Immature natural killer cell (primary cell): ENCODE measurements around the gene PRDM16. TPM values are rescaled to one million over a fixed set of nuclear protein-coding genes. Genes with fewer than 3 reads are reported as not detected.

Source experiments
- DNase-seq, 3 donors: peaks; one replicate each; pipeline ENCODE4 v3.0.0; 2022; ENCODE audit warnings: mixed read lengths in 1 of 3
- H3K27ac Mint-ChIP-seq, 6 donors: one replicate each; pipeline ENCODE4 v1.8.0; 2020; ENCODE audit warnings: mixed read lengths in 6 of 6, mild to moderate bottlenecking in 5 of 6, inconsistent platforms in 4 of 6, moderate library complexity in 3 of 6
- H3K27me3 Mint-ChIP-seq, 3 donors: one replicate each; pipeline ENCODE4 v1.8.0; 2020 to 2021; ENCODE audit warnings: low read depth in 3 of 3, mild to moderate bottlenecking in 3 of 3, mixed read lengths in 3 of 3, moderate library complexity in 3 of 3, inconsistent platforms in 1 of 3
- H3K36me3 Mint-ChIP-seq, 3 donors: one replicate each; pipeline ENCODE4 v1.8.0; 2020; ENCODE audit warnings: mixed read lengths in 3 of 3, inconsistent platforms in 2 of 3, mild to moderate bottlenecking in 2 of 3
- H3K4me1 Mint-ChIP-seq, 2 donors: one replicate each; pipeline ENCODE4 v1.8.0; 2020; ENCODE audit warnings: inconsistent platforms in 2 of 2, mild to moderate bottlenecking in 2 of 2, mixed read lengths in 2 of 2, moderate library complexity in 1 of 2
- H3K4me3 Mint-ChIP-seq, 5 donors: one replicate each; pipeline ENCODE4 v1.8.0; 2020; ENCODE audit warnings: mild to moderate bottlenecking in 5 of 5, mixed read lengths in 5 of 5, inconsistent platforms in 3 of 5, moderate library complexity in 3 of 5
- H3K9me3 Mint-ChIP-seq, 6 donors: one replicate each; pipeline ENCODE4 v1.8.0; 2020; ENCODE audit warnings: mild to moderate bottlenecking in 6 of 6, mixed read lengths in 6 of 6, inconsistent platforms in 4 of 6, moderate library complexity in 3 of 6
- polyA plus RNA-seq, 3 donors: library from polyadenylated mRNA; unstranded; fragments of 300-500 nt; fragmentation: Illumina TruSeq; gene quantifications; one replicate each; pipeline ENCODE4 v1.2.3, GENCODE V29; 2021

PRDM16 gene
- polyA plus RNA-seq, 3 donors from 2014 or later = 0.17 to 0.29 (median 0.22) TPM

DNA sequence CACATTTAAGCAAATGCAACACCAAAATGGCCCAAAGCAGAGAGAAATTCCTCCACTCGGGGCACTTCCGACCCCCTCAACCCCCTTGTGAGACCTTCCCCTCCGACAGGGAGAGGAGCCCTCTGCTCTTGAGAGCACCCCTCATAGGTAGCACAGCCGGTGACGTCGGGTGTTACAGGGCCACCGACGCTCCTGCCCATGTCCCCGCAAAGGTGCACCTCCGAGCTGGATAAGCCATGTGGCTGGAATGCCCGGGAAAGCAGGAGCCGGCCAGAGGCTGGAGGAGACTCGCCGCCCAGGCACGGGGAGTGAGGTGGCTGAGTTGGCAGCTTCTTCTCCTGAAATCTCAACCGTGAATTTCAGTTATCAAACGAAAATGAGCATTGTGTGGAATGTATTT lies 318.4 kb downstream of the PRDM16 start:
- DNase-seq = no peak
- H3K4me3 Mint-ChIP-seq = peak overlapping the region in 1 of 5 donors; percentile 49
- H3K36me3 Mint-ChIP-seq = no peaks in the 10 kb centered on the region
- no peaks in the 10 kb centered on the region for H3K9me3 Mint-ChIP-seq
- no peak overlapping the region for H3K27ac Mint-ChIP-seq
- peaks cover 25 to 29% of the 10 kb centered on the region in 2 donors for H3K4me1 Mint-ChIP-seq
- peaks cover 3 to 20% (median 17%) of the 10 kb centered on the region in 3 donors for H3K27me3 Mint-ChIP-seq

DNA sequence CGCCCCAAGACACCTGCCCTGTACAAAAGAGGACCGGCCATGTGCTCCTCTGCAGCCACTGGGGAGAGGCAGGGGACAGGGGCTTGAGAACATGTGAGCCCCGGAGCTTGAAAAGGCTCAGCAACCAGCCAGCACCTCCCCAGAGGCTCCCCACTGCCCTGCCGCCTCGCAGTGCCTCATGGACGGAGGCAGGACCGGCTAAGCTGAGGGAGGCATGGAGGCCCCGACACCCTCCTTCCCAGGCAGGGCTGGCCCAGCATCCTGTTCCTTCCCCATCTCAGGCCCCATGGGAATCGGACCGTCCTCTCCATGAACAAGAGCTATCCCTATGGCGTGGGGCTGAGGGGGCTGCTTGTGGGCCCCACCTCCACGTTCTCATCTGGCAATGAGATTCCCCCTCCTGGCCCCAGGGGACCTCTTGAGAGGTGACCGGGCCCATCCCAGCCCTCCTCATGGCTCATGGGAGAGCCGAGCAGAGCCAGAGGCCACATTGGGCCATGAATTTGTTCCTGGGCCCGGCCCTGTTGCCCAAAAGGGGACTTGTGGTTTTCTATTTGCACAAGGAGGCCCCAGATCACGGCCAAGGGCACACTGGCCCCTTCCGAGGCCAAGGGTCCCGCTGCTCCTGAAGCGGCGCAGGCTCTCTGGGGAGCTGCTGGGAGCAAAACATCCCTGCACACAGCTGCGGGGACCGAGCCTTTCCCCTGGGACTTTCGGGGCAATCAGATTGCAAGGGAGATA lies 320.3 kb downstream of the PRDM16 start:
- Mint-ChIP-seq H3K4me1 (peaks cover 13 to 20% of the 10 kb centered on the region in 2 donors), H3K27me3 (peaks cover 10 to 23% (median 22%) of the 10 kb centered on the region in 3 donors), H3K36me3 (no peaks in the 10 kb centered on the region), H3K4me3 (no peak overlapping the region), H3K27ac (no peak overlapping the region), H3K9me3 (peaks cover 0 to 1% (median 0%) of the 10 kb centered on the region in 6 donors)
- no peak for DNase-seq

DNA sequence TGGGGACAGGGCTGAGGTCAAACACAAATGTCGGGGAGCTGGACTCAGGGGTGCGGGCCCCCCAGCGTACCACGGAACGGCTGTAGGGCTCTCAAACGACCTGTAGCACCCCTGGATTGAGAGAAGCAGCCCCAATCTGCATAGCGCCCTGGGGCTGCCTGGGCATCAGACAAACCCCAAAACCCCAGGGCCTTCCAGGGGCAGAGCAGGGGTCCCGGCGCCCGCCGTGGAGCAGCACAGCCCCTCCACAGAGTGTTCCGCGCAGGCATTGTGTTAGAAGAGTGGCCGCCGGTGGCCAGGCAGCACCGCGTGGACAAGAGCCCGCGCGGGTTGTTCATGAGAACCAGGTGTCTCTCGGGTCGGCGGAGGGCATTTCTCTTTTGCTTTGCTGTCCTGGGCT lies 321.3 kb downstream of the PRDM16 start:
- no peak for DNase-seq
- Mint-ChIP-seq H3K27me3 (peaks cover 14 to 23% (median 23%) of the 10 kb centered on the region in 3 donors), H3K4me3 (no peak overlapping the region), H3K4me1 (peaks cover 4 to 9% of the 10 kb centered on the region in 2 donors), H3K27ac (no peak overlapping the region), H3K36me3 (no peaks in the 10 kb centered on the region), H3K9me3 (peaks cover 0 to 1% (median 0%) of the 10 kb centered on the region in 6 donors)

DNA sequence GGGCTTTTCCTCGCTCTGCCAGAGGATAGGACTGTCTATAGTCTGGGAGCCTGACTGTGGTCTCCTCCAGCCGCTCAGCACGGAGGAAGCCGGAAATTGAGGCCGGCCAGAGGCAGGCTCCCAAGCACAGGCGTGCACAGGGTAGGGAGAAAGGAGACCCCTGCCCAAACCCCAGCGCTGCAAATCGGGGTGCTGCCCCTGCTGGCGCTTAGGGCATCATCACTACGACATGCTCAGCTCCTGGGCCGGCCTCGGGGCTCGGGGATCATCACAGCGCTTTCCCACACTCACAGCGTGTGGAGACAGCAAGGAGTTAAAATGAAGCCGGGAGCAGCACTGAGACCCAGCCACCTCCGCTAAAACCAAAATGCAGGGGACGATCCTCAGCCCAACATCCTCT lies 322.7 kb downstream of the PRDM16 start:
- Mint-ChIP-seq H3K4me3 (no peak overlapping the region), H3K27ac (no peak overlapping the region), H3K9me3 (peaks cover 0 to 1% (median 0%) of the 10 kb centered on the region in 6 donors), H3K4me1 (peaks cover 2 to 9% of the 10 kb centered on the region in 2 donors), H3K27me3 (peaks cover 14 to 33% (median 29%) of the 10 kb centered on the region in 3 donors), H3K36me3 (no peaks in the 10 kb centered on the region)
- no peak for DNase-seq

DNA sequence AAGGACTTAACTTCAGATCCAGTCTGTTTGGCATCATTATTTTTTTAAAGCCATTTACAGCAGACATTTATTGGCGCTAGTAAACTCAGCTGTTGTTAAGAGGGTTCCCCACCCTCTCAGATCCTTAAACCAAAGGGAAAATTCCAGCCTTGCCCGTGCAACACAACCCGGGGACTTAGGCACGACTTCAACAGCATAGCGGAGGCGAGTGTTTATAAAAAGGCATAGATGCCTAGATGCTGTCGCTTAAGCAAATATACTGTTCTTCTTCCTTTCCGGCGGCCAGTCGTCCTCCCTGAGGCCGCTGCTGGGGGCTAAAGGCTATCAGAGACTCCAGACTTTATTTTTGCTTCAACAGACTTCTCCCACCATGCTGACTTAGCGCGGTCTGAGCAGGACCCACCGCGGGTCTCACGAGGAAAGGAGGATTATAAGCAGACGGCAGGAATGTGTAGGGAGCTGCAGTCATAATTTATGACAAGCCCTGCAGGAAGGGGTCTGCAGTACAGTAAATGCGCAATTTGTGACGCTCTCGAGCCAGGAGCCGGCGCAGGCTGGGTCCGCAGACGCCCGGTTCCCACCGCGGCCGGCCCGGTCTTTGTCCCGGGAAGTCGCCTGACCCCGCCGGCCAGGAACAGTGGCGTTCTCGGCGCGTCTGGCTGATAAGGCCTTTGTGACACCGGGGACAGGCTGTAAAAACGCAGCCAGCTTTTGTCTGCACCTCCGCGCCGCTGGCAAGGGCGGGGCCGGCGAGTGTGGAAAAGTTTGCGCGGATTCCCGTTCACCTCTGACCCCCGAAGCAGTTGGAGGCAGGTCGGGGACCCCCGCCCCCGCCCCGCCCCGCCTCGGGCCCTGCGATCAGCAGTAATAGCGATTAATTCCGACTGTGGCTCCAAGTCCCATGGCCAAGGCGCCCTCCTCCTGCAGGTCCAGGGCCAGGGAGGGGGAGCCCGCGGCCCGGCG lies 324.3 kb downstream of the PRDM16 start:
- Mint-ChIP-seq H3K27ac (no peak overlapping the region), H3K27me3 (peaks cover 14 to 30% (median 25%) of the 10 kb centered on the region in 3 donors), H3K36me3 (no peaks in the 10 kb centered on the region), H3K9me3 (peaks cover 0 to 1% (median 0%) of the 10 kb centered on the region in 6 donors), H3K4me1 (peaks cover 2 to 9% of the 10 kb centered on the region in 2 donors), H3K4me3 (peak overlapping the region in 2 of 5 donors; percentile 12 to 54)
- DNase-seq = no peak

DNA sequence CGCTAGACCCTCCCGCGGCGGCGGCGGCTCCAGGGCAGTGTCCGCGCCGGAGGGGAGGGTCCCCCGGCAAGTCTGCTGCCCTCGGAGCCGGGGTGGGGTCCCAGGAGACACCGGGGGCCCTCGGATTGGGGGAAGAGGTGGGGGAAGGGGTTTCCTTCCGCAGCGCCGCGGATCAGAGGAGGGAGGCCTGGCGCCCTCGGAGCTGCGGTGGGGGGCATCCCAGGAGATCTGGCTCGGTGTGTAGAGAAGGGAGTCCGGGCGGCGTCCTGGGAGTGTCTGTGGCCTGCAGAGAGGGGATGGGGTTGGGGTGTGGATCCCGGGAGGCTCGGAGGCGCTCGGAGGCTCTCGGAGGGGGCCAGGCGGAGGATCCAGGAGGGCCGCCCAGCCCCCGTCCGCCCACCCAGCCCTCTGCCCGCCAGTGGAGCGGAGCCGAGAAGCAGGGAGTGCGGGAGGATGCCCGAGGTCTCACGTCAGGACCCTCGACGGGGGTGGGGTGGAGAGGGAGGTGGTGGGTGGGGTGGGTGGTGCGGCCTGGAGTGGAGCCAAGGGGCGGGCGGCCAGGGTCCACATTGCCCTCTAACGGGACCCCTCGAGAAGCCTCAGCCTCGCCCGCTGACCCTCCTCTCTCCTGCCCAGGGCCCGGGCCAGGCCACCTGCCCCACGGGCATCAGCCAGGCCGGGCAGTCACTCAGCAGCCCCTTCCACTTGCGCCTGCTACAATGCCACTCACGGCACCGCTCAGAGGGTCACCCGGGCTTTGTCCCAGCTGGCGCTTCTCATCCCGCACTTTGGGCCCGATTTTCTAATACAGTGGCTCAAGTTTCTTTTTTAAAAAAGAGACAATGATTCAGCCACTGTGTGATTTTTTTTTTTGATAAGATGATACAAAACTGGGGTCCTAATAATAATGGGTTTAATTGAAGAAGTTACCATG lies 325.3 kb downstream of the PRDM16 start:
- H3K4me3 Mint-ChIP-seq = no peak overlapping the region
- peaks cover 0 to 1% (median 0%) of the 10 kb centered on the region in 6 donors for H3K9me3 Mint-ChIP-seq
- H3K4me1 Mint-ChIP-seq = peaks cover 2 to 9% of the 10 kb centered on the region in 2 donors
- no peak for DNase-seq
- no peaks in the 10 kb centered on the region for H3K36me3 Mint-ChIP-seq
- no peak overlapping the region for H3K27ac Mint-ChIP-seq
- H3K27me3 Mint-ChIP-seq = peaks cover 20 to 30% (median 25%) of the 10 kb centered on the region in 3 donors

DNA sequence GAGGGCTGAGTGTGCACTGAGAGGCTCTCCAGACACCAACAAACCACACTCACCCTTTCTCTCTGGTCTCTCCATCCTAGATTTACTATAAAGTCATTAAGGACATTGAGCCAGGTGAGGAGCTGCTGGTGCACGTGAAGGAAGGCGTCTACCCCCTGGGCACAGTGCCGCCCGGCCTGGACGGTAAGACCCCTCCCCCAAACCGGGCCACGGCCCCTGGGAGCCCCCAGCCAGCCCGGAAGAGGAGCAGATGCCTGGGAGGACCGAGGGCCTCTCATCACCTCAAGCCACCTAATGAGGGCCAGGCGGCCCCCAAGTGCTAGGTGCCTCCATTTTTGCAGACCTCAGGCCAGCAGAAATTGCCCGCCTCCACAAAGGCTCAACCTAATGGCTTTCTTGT lies 327.4 kb downstream of the PRDM16 start:
- peaks cover 0 to 1% (median 0%) of the 10 kb centered on the region in 6 donors for H3K9me3 Mint-ChIP-seq
- H3K4me3 Mint-ChIP-seq = no peak overlapping the region
- no peak for DNase-seq
- H3K36me3 Mint-ChIP-seq = no peaks in the 10 kb centered on the region
- peaks cover 2 to 9% of the 10 kb centered on the region in 2 donors for H3K4me1 Mint-ChIP-seq
- peaks cover 17 to 21% (median 20%) of the 10 kb centered on the region in 3 donors for H3K27me3 Mint-ChIP-seq
- no peak overlapping the region for H3K27ac Mint-ChIP-seq

DNA sequence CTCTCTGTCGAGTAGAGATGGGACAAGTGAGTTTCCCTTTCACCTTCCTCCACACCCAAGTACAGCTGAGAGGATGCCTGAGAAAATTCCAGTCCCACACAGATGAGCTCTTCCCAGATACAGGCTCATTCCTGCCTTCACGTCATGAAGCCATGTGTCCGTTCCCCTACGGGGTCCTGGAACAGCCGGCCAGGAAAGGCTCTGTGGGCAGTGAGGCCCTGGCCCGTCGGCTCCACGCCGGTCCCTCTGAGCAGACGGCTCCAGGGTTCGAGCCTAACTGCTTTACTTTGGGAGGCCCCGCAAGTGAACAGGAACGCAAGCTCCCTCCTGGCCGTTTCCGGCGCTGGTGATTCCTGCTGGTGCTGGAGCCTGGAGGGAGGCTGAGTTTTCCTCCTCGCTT lies 328.3 kb downstream of the PRDM16 start:
- H3K36me3 Mint-ChIP-seq = no peaks in the 10 kb centered on the region
- H3K9me3 Mint-ChIP-seq = peaks cover 0 to 1% (median 0%) of the 10 kb centered on the region in 6 donors
- no peak overlapping the region for H3K27ac Mint-ChIP-seq
- no peak for DNase-seq
- peaks cover 2 to 9% of the 10 kb centered on the region in 2 donors for H3K4me1 Mint-ChIP-seq
- peaks cover 15 to 21% (median 17%) of the 10 kb centered on the region in 3 donors for H3K27me3 Mint-ChIP-seq
- H3K4me3 Mint-ChIP-seq = no peak overlapping the region

DNA sequence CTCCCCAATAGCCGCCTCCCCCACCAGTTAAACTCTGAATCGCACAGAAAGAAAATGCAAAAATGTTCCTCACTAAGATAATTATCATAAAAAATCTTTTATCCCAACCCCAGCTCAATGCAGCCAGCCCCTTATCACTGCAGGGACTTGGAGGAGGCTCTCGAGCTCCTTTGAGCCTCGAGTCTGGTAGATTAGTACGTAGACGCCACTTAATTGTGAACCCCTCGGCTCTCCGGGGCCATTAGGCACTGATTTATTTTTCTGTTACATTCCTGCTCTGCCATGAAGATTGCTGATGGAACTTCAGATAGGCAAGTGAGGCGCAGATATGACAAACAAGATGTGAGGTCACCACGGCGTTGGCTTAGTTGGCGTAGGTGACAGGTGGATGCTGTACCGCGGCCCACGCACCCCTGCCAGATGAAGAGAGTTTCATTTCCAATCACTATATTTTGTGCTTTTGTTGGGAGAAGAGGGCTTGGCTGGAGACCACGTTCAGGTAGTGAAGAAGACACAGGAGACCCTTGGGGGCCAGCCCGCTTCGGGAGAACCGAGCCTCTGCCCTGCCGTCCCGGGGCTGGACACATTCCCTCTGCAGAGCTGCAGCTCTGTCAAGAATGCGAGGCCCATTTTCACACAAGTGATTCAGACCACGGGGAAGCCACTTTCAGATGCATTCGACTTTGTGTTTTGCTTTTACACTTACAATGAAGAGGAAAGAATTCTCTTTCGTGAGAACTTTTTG lies 329.6 kb downstream of the PRDM16 start:
- Mint-ChIP-seq H3K4me3 (no peak overlapping the region), H3K9me3 (no peaks in the 10 kb centered on the region), H3K27ac (no peak overlapping the region), H3K27me3 (peaks cover 10 to 14% (median 11%) of the 10 kb centered on the region in 3 donors), H3K36me3 (no peaks in the 10 kb centered on the region), H3K4me1 (peaks cover 0 to 2% of the 10 kb centered on the region in 2 donors)
- DNase-seq = no peak

DNA sequence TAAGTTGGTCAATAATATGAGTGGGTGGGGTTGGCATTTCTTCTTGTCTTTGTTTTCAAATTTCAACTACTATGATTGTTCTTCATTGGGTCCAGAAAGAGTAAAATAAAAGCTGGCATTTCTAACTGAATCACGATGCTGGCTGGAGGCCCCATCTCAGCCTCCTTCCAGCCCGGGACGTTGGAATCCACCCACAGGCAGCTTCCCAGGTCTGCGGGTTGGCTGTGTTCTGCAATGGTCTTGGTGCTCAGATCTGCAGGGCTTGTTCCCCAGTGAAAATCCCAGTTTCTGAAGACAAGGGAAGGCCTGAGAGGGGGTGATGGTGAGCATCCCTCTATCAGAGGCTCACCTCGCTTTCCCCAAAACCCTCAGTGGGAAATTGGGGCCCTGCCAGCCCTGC lies 330.7 kb downstream of the PRDM16 start:
- Mint-ChIP-seq H3K4me3 (no peak overlapping the region), H3K36me3 (no peaks in the 10 kb centered on the region), H3K9me3 (no peaks in the 10 kb centered on the region), H3K4me1 (peaks cover 0 to 2% of the 10 kb centered on the region in 2 donors), H3K27ac (no peak overlapping the region), H3K27me3 (peaks cover 9 to 12% (median 11%) of the 10 kb centered on the region in 3 donors)
- no peak for DNase-seq

DNA sequence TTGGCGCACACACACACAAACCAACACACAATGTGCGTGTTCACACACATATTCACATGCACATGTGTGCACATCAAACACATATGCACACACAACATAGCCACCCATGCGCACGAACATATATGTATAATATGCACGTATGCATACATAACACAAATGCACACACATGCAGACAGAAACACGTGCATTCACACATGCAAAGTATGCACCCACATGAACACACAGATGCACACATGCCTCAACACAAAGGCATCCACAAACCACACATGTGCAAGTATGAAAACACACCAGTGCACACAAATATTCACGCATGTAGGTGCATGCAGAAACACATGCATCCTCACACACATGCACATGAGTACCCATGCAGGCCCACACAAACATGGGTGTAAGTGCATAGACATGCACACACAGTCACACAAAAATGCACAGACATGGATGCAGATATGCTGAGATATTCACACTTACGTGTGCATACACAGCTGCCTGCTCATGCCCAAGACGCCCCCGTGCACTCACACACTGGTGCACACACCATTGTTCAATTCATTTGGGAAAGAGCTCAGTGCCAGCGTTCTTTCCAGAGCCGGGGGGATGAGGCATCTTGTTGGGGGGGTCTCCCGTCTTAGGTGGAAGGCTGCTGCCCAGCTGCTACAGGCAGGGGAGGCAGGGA lies 332.7 kb downstream of the PRDM16 start:
- H3K27me3 Mint-ChIP-seq = peaks cover 0 to 11% (median 2%) of the 10 kb centered on the region in 3 donors
- no peaks in the 10 kb centered on the region for H3K36me3 Mint-ChIP-seq
- H3K4me1 Mint-ChIP-seq = no peaks in the 10 kb centered on the region
- no peak for DNase-seq
- no peak overlapping the region for H3K4me3 Mint-ChIP-seq
- H3K27ac Mint-ChIP-seq = peak overlapping the region in 1 of 6 donors; percentile 1
- H3K9me3 Mint-ChIP-seq = no peaks in the 10 kb centered on the region
